Umbilical cord (tissue), 2 donors: ENCODE measurements around the gene TMEM132E. TPM values are rescaled to one million over a fixed set of nuclear protein-coding genes. Genes with fewer than 3 reads are reported as not detected.

Source experiments
- DNase-seq: peaks from one replicate; pipeline ENCODE4 v3.0.0-alpha.2; 2015; ENCODE audit warnings: low spot score
- total RNA-seq: library from RNA; depleted of rRNA; stranded (reverse); fragments of >200 nt; gene quantifications from one replicate; pipeline ENCODE4 v1.2.3, GENCODE V29; 2014; ENCODE audit warnings: low replicate concordance; ENCODE audit not compliant: insufficient read depth

The TMEM132E gene
- total RNA-seq, 1 donor from 2014 or later, result 0.48 TPM

- no peak for DNase-seq
Measured at GRCh38 chr17:34633760-34634159, 54.4 kb downstream of the TMEM132E start.

GRCh38 chr17:34634551-34635160 is 55.3 kb downstream of the TMEM132E start:
- no peak for DNase-seq

GRCh38 chr17:34635876-34636275 is 56.5 kb downstream of the TMEM132E start:
- DNase-seq, result no peak

- no peak for DNase-seq
Measured at GRCh38 chr17:34637041-34637547, 57.7 kb downstream of the TMEM132E start.

GRCh38 chr17:34637548-34638525 is 58.5 kb downstream of the TMEM132E start:
- peak; percentile 69 for DNase-seq

DNA sequence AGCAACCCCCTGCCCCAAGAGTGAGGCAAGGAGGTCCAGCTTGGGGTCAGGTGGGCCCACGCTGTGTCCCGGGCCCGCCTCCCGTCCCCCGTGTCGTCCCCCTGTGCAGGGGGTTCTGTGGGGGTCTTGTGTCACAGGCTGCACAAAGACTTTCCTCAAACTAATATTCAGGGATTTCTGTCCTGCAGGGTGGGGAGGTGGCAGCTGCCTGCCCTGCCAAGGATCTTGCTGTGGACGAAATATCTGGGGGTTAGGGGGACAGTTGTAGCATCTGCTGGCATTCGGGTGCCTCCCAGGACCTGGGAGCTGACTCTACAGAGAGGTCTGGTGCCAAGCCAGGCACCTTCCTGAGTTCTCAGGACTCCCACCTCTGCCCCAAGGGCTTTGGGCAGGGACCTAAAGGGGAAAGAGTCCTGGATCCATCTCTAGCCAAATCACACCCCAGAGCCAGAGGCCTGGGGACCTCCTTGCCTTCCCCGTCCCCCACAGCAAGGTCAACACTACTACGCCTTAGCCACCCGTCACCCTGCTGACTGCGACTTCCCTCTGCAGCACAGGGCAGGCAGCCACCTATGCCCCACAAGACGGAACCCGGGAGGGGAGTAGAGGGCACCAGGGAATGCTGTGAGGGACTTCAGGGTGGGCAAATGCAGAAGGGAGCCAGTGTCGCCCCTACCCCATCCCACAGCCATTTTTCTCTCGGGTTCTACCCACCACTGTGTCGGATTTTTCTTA is 59.3 kb downstream of the TMEM132E start:
- no peak for DNase-seq

GRCh38 chr17:34639706-34640425 is 60.5 kb downstream of the TMEM132E start:
- no peak for DNase-seq

DNA sequence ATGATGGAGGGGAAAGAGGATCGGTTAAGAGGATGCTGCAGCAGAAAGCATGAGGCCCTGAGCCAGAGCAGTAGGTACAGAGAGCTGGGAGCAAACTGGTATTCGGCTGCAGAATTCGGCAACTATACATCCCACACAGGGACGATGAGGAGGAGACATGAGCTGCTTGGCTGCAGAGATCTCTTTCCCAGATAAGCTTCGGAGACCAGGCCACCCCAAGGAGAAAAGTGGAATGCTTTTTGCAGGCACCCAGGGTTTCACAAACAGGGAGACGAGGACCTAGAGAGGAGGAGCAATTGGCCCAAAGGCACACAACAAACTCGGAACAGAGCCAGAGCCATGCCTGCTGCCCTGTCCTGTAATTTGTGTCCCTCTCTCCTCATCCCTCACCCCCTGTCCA is 62.0 kb downstream of the TMEM132E start:
- DNase-seq, result no peak

GRCh38 chr17:34644941-34645550 is 65.7 kb downstream of the TMEM132E start:
- no peak for DNase-seq

DNA sequence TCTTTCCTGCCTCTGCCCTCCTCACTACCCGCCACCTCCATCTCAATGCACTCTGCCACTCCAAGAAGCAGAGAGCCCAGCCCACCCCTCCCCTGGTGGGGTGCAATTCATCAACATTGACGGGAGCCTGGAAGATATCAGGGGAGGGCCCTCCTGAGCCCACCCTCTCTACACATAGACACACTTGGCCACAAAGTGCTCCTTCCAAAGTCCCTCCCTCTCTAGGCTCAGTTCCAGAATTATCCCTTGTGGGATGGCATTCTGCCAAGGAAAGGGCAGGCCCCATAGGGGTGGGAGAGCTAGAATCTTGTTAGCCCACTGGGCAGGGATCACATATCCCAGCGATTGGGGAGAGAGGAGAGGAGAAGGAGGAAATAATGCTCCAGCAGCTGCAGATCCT is 66.2 kb downstream of the TMEM132E start:
- peak; percentile 80 for DNase-seq

- peak; percentile 27 for DNase-seq
Measured at GRCh38 chr17:34647511-34647910, 68.1 kb downstream of the TMEM132E start.

- DNase-seq, result no peak
Measured at GRCh38 chr17:34650051-34650750, 70.8 kb downstream of the TMEM132E start.

- no peak for DNase-seq
Measured at GRCh38 chr17:34651402-34651811, 72.0 kb downstream of the TMEM132E start.

DNA sequence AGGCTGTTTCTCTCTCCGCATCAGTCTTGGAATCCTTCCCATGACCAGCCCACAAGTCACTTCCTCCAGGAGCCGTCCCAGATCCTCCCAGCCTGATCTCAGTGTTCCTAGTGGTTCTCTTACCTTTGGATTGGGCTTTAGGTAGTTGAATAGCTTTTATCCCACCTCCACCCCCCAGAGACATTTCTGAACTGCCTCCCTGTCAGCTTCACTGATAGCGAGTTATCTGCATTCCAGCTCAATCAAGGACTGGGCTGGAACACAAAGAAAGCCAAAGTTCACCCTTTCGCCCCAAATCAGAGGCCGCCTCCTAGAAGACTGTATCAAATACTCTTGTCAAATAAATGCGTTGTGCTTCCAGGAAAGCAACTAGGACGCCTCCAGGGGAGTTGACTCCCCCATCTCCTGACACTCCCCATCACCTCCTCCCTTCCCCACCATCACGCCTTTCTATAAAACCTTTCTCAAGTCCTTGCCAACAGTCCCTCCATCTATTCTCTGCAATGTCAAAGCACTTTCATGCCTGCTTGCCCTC is 72.7 kb downstream of the TMEM132E start:
- no peak for DNase-seq

DNA sequence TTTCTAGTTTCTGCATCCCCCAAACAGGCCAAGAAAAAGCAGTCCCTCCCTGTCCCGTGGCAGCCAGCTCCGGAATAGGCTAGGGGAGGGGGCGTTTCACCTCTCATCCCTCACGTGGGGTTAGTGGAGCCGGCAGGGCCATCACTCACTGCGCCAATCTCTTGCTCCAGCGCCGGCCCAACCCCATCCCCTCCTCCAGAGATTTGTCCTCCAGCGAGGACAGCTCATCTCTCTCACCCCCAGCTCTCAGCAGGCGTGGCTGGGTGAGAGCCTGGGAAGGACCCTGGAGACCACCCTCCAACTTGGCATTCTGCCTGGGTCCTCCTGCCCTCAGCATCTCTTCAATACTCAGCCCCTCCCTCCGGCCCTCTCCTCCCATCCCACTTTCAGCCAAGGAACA is 74.1 kb downstream of the TMEM132E start:
- no peak for DNase-seq

- no peak for DNase-seq
Measured at GRCh38 chr17:34654276-34654880, 75.0 kb downstream of the TMEM132E start.

- DNase-seq, result peak; percentile 33
Measured at GRCh38 chr17:34654881-34655276, 75.5 kb downstream of the TMEM132E start.

DNA sequence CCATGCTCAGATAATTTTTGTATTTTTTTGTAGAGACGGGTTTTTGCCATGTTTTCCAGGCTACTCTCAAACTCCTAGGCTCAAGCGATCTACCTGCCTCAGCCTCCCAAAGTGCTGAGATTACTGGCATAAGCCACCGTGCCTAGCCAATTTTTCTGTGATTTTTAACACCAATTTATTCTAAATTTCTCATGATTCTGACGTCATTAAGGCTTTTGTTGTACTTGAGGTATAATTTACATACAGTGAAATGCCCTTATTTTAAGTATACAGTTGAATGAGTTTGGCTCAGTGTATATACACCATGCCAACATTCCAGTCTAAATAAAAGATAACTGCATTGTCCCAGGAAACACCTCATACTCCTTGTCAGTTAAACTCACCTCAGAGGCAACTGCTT is 77.4 kb downstream of the TMEM132E start:
- DNase-seq, result no peak

- DNase-seq, result no peak
Measured at GRCh38 chr17:34658811-34659560, 79.6 kb downstream of the TMEM132E start.
